ENCODE results near the gene CD160. TPM values are rescaled to one million over a fixed set of nuclear protein-coding genes. Genes with fewer than 3 reads are reported as not detected.

Gene CD160
- total RNA-seq, 1 donor from 2014 or later: not detected

DNA sequence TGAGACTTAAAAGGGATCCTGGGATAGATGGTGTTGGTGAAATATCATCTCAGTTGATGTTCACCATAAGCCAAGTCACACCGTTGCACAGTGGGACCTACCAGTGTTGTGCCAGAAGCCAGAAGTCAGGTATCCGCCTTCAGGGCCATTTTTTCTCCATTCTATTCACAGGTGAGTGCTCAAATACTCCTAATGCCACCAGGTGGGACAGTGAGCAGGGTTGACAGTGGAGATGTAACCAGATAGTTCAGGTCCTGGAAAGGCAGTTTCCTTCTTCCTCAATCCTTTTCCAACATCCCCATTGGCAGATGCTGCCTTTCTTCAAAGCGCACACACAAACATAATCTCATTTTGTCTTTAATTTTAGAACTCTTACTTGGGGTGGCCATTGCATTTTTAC lies 11.6 kb downstream of the CD160 start:
- Mint-ChIP-seq H3K4me1 (ENCODE audit: unreplicated experiment) (peaks cover 2% of the 10 kb centered on the region), H3K27me3 (ENCODE audit: unreplicated experiment) (no peaks in the 10 kb centered on the region), H3K36me3 (ENCODE audit: unreplicated experiment) (peaks cover 5% of the 10 kb centered on the region), H3K27ac (ENCODE audit: unreplicated experiment) (no peak overlapping the region), H3K4me3 (ENCODE audit: unreplicated experiment) (no peak overlapping the region), H3K9me3 (ENCODE audit: unreplicated experiment) (no peaks in the 10 kb centered on the region)
- DNase-seq (ENCODE audit: extremely low spot score, unreplicated experiment): no peak
- TF ChIP-seq, protein P1, sequence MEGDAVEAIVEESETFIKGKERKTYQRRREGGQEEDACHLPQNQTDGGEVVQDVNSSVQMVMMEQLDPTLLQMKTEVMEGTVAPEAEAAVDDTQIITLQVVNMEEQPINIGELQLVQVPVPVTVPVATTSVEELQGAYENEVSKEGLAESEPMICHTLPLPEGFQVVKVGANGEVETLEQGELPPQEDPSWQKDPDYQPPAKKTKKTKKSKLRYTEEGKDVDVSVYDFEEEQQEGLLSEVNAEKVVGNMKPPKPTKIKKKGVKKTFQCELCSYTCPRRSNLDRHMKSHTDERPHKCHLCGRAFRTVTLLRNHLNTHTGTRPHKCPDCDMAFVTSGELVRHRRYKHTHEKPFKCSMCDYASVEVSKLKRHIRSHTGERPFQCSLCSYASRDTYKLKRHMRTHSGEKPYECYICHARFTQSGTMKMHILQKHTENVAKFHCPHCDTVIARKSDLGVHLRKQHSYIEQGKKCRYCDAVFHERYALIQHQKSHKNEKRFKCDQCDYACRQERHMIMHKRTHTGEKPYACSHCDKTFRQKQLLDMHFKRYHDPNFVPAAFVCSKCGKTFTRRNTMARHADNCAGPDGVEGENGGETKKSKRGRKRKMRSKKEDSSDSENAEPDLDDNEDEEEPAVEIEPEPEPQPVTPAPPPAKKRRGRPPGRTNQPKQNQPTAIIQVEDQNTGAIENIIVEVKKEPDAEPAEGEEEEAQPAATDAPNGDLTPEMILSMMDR (IDR thresholded peaks at IDR 0.05): no peak

DNA sequence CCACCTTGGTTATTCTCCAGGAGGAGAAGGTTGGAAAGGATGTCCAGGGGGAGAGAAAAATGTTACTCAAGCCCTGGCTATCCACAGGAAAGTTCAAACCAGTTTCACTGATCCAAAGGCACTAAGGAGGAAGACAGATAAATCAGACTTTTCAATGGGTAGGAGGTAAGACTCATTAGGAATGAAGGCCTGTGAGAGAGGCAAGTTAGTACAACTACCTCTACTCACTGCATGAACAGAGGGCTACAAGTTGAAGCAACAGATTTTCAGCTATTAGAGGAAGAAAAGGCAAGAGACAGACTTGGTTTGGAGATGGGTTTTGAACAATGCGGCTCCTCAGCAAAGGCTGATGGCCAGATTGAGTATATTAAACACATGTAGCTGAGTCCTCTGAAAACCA lies 16.9 kb downstream of the CD160 start:
- Mint-ChIP-seq H3K4me3 (ENCODE audit: unreplicated experiment) (no peak overlapping the region), H3K36me3 (ENCODE audit: unreplicated experiment) (peaks cover 9% of the 10 kb centered on the region), H3K27ac (ENCODE audit: unreplicated experiment) (no peak overlapping the region), H3K27me3 (ENCODE audit: unreplicated experiment) (no peaks in the 10 kb centered on the region), H3K9me3 (ENCODE audit: unreplicated experiment) (no peaks in the 10 kb centered on the region), H3K4me1 (ENCODE audit: unreplicated experiment) (no peaks in the 10 kb centered on the region)
- TF ChIP-seq, protein P1 (IDR thresholded peaks at IDR 0.05): no peak
- DNase-seq (ENCODE audit: extremely low spot score, unreplicated experiment): no peak

DNA sequence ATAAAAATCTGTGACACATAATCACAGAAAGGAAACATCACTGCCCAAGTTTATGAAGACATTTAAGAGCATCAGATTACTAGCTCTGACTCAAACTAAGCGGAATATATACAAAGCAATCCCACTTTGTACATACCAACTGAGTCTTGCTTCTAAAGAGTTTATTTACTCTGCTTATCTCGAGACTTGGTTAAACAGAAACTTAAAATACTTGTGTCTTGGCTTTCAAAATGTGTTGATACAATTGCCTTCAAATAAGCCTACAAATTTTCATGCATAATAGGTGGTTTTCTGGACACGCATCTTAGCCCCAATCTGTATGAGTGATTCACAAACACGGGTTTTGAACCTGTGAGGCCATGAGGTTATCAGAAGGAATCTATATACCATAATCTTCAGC lies 21.0 kb downstream of the CD160 start:
- H3K4me1 Mint-ChIP-seq (ENCODE audit: unreplicated experiment): no peaks in the 10 kb centered on the region
- H3K4me3 Mint-ChIP-seq (ENCODE audit: unreplicated experiment): no peak overlapping the region
- no peak overlapping the region for H3K27ac Mint-ChIP-seq (ENCODE audit: unreplicated experiment)
- no peaks in the 10 kb centered on the region for H3K27me3 Mint-ChIP-seq (ENCODE audit: unreplicated experiment)
- peaks cover 36% of the 10 kb centered on the region for H3K36me3 Mint-ChIP-seq (ENCODE audit: unreplicated experiment)
- no peak for DNase-seq (ENCODE audit: extremely low spot score, unreplicated experiment)
- no peaks in the 10 kb centered on the region for H3K9me3 Mint-ChIP-seq (ENCODE audit: unreplicated experiment)
- TF ChIP-seq, protein P1 (IDR thresholded peaks at IDR 0.05): no peak

DNA sequence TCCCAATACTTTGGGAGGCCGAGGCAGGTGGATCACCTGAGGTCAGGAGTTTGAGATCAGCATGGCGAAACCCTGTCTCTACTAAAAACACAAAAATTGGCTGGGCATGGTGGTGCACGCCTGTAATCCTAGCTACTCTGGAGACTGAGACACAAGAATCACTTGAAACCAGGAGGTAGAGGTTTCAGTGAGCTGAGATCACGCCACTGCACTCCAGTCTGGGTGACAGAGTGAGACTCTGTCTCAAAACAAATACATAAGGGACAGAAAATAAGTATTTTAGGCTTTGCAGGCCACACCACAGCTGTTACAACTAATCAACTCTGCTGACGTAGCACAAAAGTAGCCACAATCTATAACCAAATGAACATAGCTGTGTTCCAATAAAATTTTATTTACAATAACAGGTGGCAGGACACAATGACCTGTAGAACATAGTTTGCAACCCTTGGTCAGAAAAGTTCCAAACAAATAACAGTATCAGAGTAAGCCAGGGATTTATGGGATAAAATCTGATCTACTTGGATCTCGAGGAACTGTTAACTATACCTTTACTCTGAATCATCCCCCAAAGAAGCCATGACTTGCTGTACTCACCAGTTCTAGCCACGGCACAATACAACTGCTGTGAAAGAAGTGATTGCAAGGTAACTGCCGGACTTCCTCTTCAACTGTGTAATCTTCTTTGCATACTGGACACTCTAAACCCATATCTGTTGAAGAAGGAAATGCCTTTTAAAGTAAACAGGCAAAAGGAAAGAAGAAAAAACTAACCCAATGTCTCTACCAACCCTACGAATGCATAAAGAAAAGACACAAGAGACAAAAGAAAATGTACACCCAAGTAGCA lies 28.3 kb downstream of the CD160 start:
- H3K4me3 Mint-ChIP-seq (ENCODE audit: unreplicated experiment): no peak overlapping the region
- H3K27me3 Mint-ChIP-seq (ENCODE audit: unreplicated experiment): no peaks in the 10 kb centered on the region
- no peak overlapping the region for H3K27ac Mint-ChIP-seq (ENCODE audit: unreplicated experiment)
- TF ChIP-seq, protein P1 (IDR thresholded peaks at IDR 0.05): no peak
- peaks cover 14% of the 10 kb centered on the region for H3K4me1 Mint-ChIP-seq (ENCODE audit: unreplicated experiment)
- H3K9me3 Mint-ChIP-seq (ENCODE audit: unreplicated experiment): no peaks in the 10 kb centered on the region
- H3K36me3 Mint-ChIP-seq (ENCODE audit: unreplicated experiment): peaks cover 63% of the 10 kb centered on the region
- DNase-seq (ENCODE audit: extremely low spot score, unreplicated experiment): no peak

DNA sequence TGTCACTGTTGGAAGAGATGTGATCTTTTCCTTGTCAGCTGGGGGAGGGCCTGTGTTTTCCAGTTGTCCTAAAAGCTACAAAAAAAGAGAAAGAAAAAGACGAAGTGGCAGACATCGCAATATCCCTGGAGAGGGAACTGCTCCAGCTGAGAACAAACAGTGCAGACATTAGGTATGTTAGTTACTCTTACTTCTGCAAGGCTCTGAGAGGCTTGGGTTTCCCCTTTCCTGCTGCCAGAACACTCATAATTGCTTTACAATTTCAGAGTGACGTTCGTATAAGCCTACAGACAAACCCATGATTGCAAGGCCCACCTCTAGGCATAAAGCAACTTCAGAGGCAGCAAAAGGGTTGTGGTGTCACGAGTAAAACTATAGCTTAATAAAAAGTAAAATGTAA lies 31.1 kb downstream of the CD160 start:
- peaks cover 17% of the 10 kb centered on the region for H3K4me1 Mint-ChIP-seq (ENCODE audit: unreplicated experiment)
- no peak overlapping the region for H3K27ac Mint-ChIP-seq (ENCODE audit: unreplicated experiment)
- no peak overlapping the region for H3K4me3 Mint-ChIP-seq (ENCODE audit: unreplicated experiment)
- H3K36me3 Mint-ChIP-seq (ENCODE audit: unreplicated experiment): peaks cover 47% of the 10 kb centered on the region
- TF ChIP-seq, protein P1 (IDR thresholded peaks at IDR 0.05): no peak
- no peaks in the 10 kb centered on the region for H3K9me3 Mint-ChIP-seq (ENCODE audit: unreplicated experiment)
- H3K27me3 Mint-ChIP-seq (ENCODE audit: unreplicated experiment): no peaks in the 10 kb centered on the region
- no peak for DNase-seq (ENCODE audit: extremely low spot score, unreplicated experiment)

Measured in osteocyte (in vitro differentiated cells).